Spleen (tissue), 11 donors: Measurements from ENCODE around the gene COL28A1. TPM values are rescaled to one million over a fixed set of nuclear protein-coding genes. Genes with fewer than 3 reads are reported as not detected.

Experiments
- DNase-seq: peaks from one replicate; pipeline ENCODE4 v3.0.0-alpha.2; 2020
- H3K27ac ChIP-seq, 8 donors: fragments of 200-600 bp; sonication (generic) in 7 of 8; 1 replicate in 4 of 8; 2 replicates in 4 of 8; pipeline versions ENCODE4 v1.5.0 to v1.8.0; 2016 to 2021; ENCODE audit warnings: inconsistent platforms in 4 of 8, mild to moderate bottlenecking in 4 of 8, moderate library complexity in 1 of 8
- H3K27me3 ChIP-seq, 7 donors: fragments of 200-600 bp; sonication (generic) in 6 of 7; replicated peaks in 1 of 7; 1 replicate in 4 of 7; 2 replicates in 3 of 7; pipeline versions ENCODE4 v1.5.0 to v1.8.0; 2016 to 2021; ENCODE audit warnings: inconsistent platforms in 3 of 7, mild to moderate bottlenecking in 1 of 7
- H3K36me3 ChIP-seq, 6 donors: fragments of 200-600 bp; sonication (generic) in 5 of 6; 1 replicate in 4 of 6; 2 replicates in 2 of 6; pipeline versions ENCODE4 v1.5.0 to v1.8.0; 2016 to 2021; ENCODE audit warnings: inconsistent platforms in 2 of 6
- H3K4me1 ChIP-seq, 6 donors: fragments of 200-600 bp; sonication (generic) in 5 of 6; 1 replicate in 3 of 6; 2 replicates in 3 of 6; pipeline versions ENCODE4 v1.5.0 to v1.8.0; 2016 to 2021; ENCODE audit warnings: inconsistent platforms in 3 of 6
- H3K4me3 ChIP-seq, 8 donors: fragments of 200-600 bp; sonication (generic) in 7 of 8; 1 replicate in 4 of 8; 2 replicates in 4 of 8; pipeline versions ENCODE4 v1.5.0 to v1.8.0; 2016 to 2021; ENCODE audit warnings: inconsistent platforms in 4 of 8, mild to moderate bottlenecking in 4 of 8, moderate library complexity in 2 of 8
- H3K9me3 ChIP-seq, 8 donors: fragments of 200-600 bp; sonication (generic) in 7 of 8; 1 replicate in 4 of 8; 2 replicates in 4 of 8; pipeline versions ENCODE4 v1.5.0 to v1.8.0; 2016 to 2021; ENCODE audit warnings: inconsistent platforms in 4 of 8
- CTCF ChIP-seq, 11 experiments: fragments of 200-600 bp in 7 of 11; fragments of 450-650 bp in 4 of 11; sonication (generic) in 4 of 11; IDR thresholded peaks in 8 of 11; conservative IDR thresholded peaks in 3 of 11; 1 replicate in 7 of 11; 2 replicates in 4 of 11; pipeline versions ENCODE4 v1.4.0 to v1.8.0; 2016 to 2021; ENCODE audit warnings: antibody characterized with exemption in 11 of 11, inconsistent platforms in 4 of 11, mild to moderate bottlenecking in 1 of 11
- POLR2A ChIP-seq, 3 donors: fragments of 450-650 bp; IDR thresholded peaks; one replicate each; pipeline ENCODE4 v1.5.1; 2017; ENCODE audit warnings: antibody characterized with exemption in 3 of 3, mild to moderate bottlenecking in 1 of 3
- POLR2AphosphoS5 ChIP-seq, 3 donors: sonication (generic); formaldehyde crosslinking; IDR thresholded peaks; one replicate each; pipeline ENCODE4 v1.5.1; 2017; ENCODE audit warnings: antibody characterized with exemption in 3 of 3
- WGBS, 5 donors: extraction: QIAGEN DNeasy Blood & Tissue Kit in 3 of 5; methylation state at CpG; one replicate each; pipeline versions ENCODE4 v1.1.5 to v1.1.7; 2013 to 2018; 5-methylcytosine and 5-hydroxymethylcytosine counted together
- intact Hi-C: fragments of 100-400 bp; cut with DNase I; formaldehyde crosslinking; loops from one replicate; pipeline ENCODE4 v1.15.0; 2023; ENCODE audit warnings: low total_unique reads
- polyA plus RNA-seq, 3 donors: library from polyadenylated mRNA; stranded (reverse); fragments of 200-250 nt; gene quantifications; one replicate each; pipeline ENCODE4 v1.2.1, GENCODE V29; 2013
- total RNA-seq, 7 donors: library from RNA; depleted of rRNA in 3 of 7; stranded (reverse); fragments of >200 nt in 3 of 7; fragmentation: NEBNext Ultra II Directional in 4 of 7; extraction: Animal tissue kit (Norgen Biotek cat#: 25700) in 4 of 7; gene quantifications; one replicate each; pipeline versions ENCODE4 v1.1.0 to v1.2.1, GENCODE V29; 2016 to 2021
- donor health status: healthy with polysubstance abuse.
- donor health status: DM: no; HTN: no; CAD: no; lungs with moderate emphysema.
- donor health status: DM: no; HTN: no; CAD: no.
- donor health status: Bipolar disorder and iron deficiency.
- donor health status: healthy.
- donor health status: DM: no; HTN: no; CAD: no.
- donor health status: DM: yes; HTN: yes; CAD: no.

Gene COL28A1
- total and polyA plus RNA-seq, 10 donors = 0.08 to 1.6 (median 0.51) TPM

GRCh38 chr7:7512861-7513597, 22.6 kb downstream of the COL28A1 start:
- Histone ChIP-seq H3K4me1 (no peaks in the 10 kb centered on the region), H3K36me3 (no peaks in the 10 kb centered on the region), H3K9me3 (no peaks in the 10 kb centered on the region), H3K27me3 (no peaks in the 10 kb centered on the region), H3K4me3 (no peak overlapping the region), H3K27ac (no peak overlapping the region)
- no peak for DNase-seq
- TF ChIP-seq CTCF (IDR thresholded peaks at IDR 0.05 in 8 of 11, conservative IDR thresholded peaks at IDR 0.05 in 3 of 11) (no peak), POLR2A (IDR thresholded peaks at IDR 0.05) (no peak), POLR2AphosphoS5 (IDR thresholded peaks at IDR 0.05) (no peak)
- WGBS, 5 donors = 78 to 86% (median 84%) methylated on average over 4 of the region's 4 CpGs
- intact Hi-C loops = no loop called here

DNA sequence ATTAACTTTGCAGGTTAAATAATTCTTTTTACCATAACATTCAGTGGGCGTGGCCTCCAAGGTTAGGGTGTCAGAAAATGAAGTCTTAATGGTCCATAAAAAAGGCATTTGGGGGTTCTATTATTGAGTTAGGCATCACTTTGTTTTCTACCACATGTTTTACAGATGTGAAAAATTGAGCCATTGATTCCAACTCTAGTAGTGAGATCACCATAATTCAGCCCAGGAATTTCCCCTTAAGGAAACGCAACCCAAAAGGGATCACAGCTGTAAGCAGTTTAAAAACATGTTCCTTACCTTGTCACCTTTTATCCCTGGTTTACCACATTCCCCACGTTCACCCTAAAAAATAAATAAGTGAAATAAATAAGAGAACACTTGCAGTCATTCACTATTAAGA, 24.9 kb downstream of the COL28A1 start:
- TF ChIP-seq CTCF (IDR thresholded peaks at IDR 0.05 in 8 of 11, conservative IDR thresholded peaks at IDR 0.05 in 3 of 11) (no peak), POLR2AphosphoS5 (IDR thresholded peaks at IDR 0.05) (no peak), POLR2A (IDR thresholded peaks at IDR 0.05) (no peak)
- H3K4me3 ChIP-seq = no peak overlapping the region
- no peaks in the 10 kb centered on the region for H3K27me3 ChIP-seq
- intact Hi-C loops = no loop called here
- DNase-seq = no peak
- no peaks in the 10 kb centered on the region for H3K9me3 ChIP-seq
- no peak overlapping the region for H3K27ac ChIP-seq
- no peaks in the 10 kb centered on the region for H3K36me3 ChIP-seq
- WGBS, 5 donors = 78 to 91% (median 87%) methylated on average over 3 of the region's 3 CpGs
- no peaks in the 10 kb centered on the region for H3K4me1 ChIP-seq

DNA sequence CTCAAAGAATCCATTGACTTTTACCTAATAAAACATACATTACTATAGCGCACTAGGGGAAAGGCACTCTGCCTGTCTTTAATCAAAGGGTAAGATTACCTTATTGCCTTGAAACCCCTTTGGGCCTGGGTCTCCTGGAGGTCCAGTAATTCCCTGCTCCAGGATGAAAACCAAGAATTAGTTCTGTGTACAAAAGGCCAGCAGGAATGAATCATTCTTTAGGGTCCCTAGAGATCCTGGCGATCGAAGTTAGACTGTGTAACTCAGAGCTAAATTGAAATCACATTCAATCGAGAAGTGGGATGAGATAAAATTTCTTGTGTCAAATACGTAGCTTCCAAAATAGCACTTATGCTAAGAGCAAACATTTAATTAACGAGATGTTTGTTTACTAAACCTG, 29.8 kb downstream of the COL28A1 start:
- H3K36me3 ChIP-seq = no peaks in the 10 kb centered on the region
- TF ChIP-seq POLR2AphosphoS5 (IDR thresholded peaks at IDR 0.05) (no peak), POLR2A (IDR thresholded peaks at IDR 0.05) (no peak), CTCF (IDR thresholded peaks at IDR 0.05 in 8 of 11, conservative IDR thresholded peaks at IDR 0.05 in 3 of 11) (no peak)
- H3K4me1 ChIP-seq = no peaks in the 10 kb centered on the region
- DNase-seq = no peak
- no peaks in the 10 kb centered on the region for H3K9me3 ChIP-seq
- H3K27me3 ChIP-seq = no peaks in the 10 kb centered on the region
- intact Hi-C loops = no loop called here
- H3K4me3 ChIP-seq = no peak overlapping the region
- no peak overlapping the region for H3K27ac ChIP-seq
- whole genome bisulfite sequencing, 5 donors = 90 to 94% (median 92%) methylated on average over 6 of the region's 6 CpGs

- H3K4me3 ChIP-seq = no peak overlapping the region
- H3K27ac ChIP-seq = no peak overlapping the region
- H3K4me1 ChIP-seq = no peaks in the 10 kb centered on the region
- DNase-seq = no peak
- 75 to 88% (median 84%) methylated on average over 3 of the region's 3 CpGs for WGBS, 5 donors
- no peaks in the 10 kb centered on the region for H3K36me3 ChIP-seq
- no peak for TF ChIP-seq POLR2AphosphoS5 (IDR thresholded peaks at IDR 0.05)
- TF ChIP-seq CTCF (IDR thresholded peaks at IDR 0.05 in 8 of 11, conservative IDR thresholded peaks at IDR 0.05 in 3 of 11) = no peak
- TF ChIP-seq POLR2A (IDR thresholded peaks at IDR 0.05) = no peak
- no peaks in the 10 kb centered on the region for H3K9me3 ChIP-seq
- intact Hi-C loops = no loop called here
- H3K27me3 ChIP-seq = no peaks in the 10 kb centered on the region
Observed at GRCh38 chr7:7504910-7505704, 30.6 kb downstream of the COL28A1 start.
